ENCODE results near the gene CRY2.

The CRY2 gene

GRCh38 chr11:45926536-45927331, 79.5 kb downstream of the CRY2 start:
- TF ChIP-seq GATA2 (IDR thresholded peaks at IDR 0.05; ENCODE audit: low read depth, low read length), result no peak
- no peak for TF ChIP-seq GATA3 (IDR thresholded peaks at IDR 0.05; ENCODE audit: low read depth, low read length)

GRCh38 chr11:45927332-45927683, 80.0 kb downstream of the CRY2 start:
- TF ChIP-seq GATA2 (IDR thresholded peaks at IDR 0.05; ENCODE audit: low read depth, low read length) (no peak), GATA3 (IDR thresholded peaks at IDR 0.05; ENCODE audit: low read depth, low read length) (no peak)

- TF ChIP-seq GATA3 (IDR thresholded peaks at IDR 0.05; ENCODE audit: low read depth, low read length) (no peak), GATA2 (IDR thresholded peaks at IDR 0.05; ENCODE audit: low read depth, low read length) (no peak)
These were observed 80.6 kb downstream of the CRY2 start for GRCh38 chr11:45927684-45928413.

- TF ChIP-seq GATA3 (IDR thresholded peaks at IDR 0.05; ENCODE audit: low read depth, low read length) (no peak), GATA2 (IDR thresholded peaks at IDR 0.05; ENCODE audit: low read depth, low read length) (no peak)
These were observed 81.4 kb downstream of the CRY2 start for GRCh38 chr11:45928535-45929215.

GRCh38 chr11:45929486-45930030, 82.3 kb downstream of the CRY2 start:
- TF ChIP-seq GATA3 (IDR thresholded peaks at IDR 0.05; ENCODE audit: low read depth, low read length), result no peak
- TF ChIP-seq GATA2 (IDR thresholded peaks at IDR 0.05; ENCODE audit: low read depth, low read length), result no peak

GRCh38 chr11:45930031-45930794, 82.9 kb downstream of the CRY2 start:
- TF ChIP-seq GATA3 (IDR thresholded peaks at IDR 0.05; ENCODE audit: low read depth, low read length) (no peak), GATA2 (IDR thresholded peaks at IDR 0.05; ENCODE audit: low read depth, low read length) (no peak)

GRCh38 chr11:45930951-45931570, 83.8 kb downstream of the CRY2 start:
- TF ChIP-seq GATA2 (IDR thresholded peaks at IDR 0.05; ENCODE audit: low read depth, low read length), result no peak
- TF ChIP-seq GATA3 (IDR thresholded peaks at IDR 0.05; ENCODE audit: low read depth, low read length), result no peak

GRCh38 chr11:45931739-45932138, 84.5 kb downstream of the CRY2 start:
- TF ChIP-seq GATA3 (IDR thresholded peaks at IDR 0.05; ENCODE audit: low read depth, low read length) (no peak), GATA2 (IDR thresholded peaks at IDR 0.05; ENCODE audit: low read depth, low read length) (no peak)

GRCh38 chr11:45932217-45932616, 84.9 kb downstream of the CRY2 start:
- no peak for TF ChIP-seq GATA2 (IDR thresholded peaks at IDR 0.05; ENCODE audit: low read depth, low read length)
- no peak for TF ChIP-seq GATA3 (IDR thresholded peaks at IDR 0.05; ENCODE audit: low read depth, low read length)

All from SH-SY5Y (cell line).